Gastrocnemius medialis (tissue), 4 donors: Measurements from ENCODE around the gene ABI3BP.

Experiments used
- CTCF ChIP-seq, 5 experiments: fragments of 450-650 bp in 3 of 5; fragments of 200-600 bp in 2 of 5; sonication (generic) in 2 of 5; IDR thresholded peaks in 4 of 5; conservative IDR thresholded peaks in 1 of 5; 1 replicate in 4 of 5; 2 replicates in 1 of 5; pipeline ENCODE4 v1.5.1; 2016 to 2019; ENCODE audit warnings: antibody characterized with exemption in 5 of 5, mild to moderate bottlenecking in 3 of 5, moderate library complexity in 3 of 5
- POLR2A ChIP-seq, 2 donors: fragments of 450-650 bp; IDR thresholded peaks; one replicate each; pipeline ENCODE4 v1.6.1; 2017; ENCODE audit warnings: antibody characterized with exemption in 2 of 2, mild to moderate bottlenecking in 2 of 2, moderate library complexity in 2 of 2

DNA sequence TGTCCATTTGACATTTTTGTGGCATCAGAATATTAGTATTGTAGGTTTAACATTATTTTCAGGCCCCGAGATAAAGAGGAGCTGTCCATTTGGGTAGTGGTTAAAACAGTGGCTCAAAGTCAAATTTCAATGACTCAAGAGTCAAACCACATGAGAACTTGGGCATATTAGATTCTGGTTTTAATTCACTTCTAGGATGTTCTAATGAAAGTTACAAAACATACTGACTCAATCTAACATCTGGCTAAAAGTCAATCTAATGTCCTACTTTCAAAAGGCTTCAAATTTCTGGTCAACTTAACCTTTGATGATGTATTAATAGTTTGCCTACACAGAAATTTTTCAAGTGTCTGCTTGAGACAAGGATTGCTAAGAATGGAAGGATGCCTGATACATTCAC, 112.4 kb downstream of the ABI3BP start:
- no peak for TF ChIP-seq CTCF (IDR thresholded peaks at IDR 0.05 in 4 of 5, conservative IDR thresholded peaks at IDR 0.05 in 1 of 5)
- no peak for TF ChIP-seq POLR2A (IDR thresholded peaks at IDR 0.05)
